MM.1S (cell line): ENCODE measurements around the gene ZBTB7A.

Source experiments
- DNase-seq: peaks from one replicate; pipeline ENCODE4 v3.0.0-alpha.2; 2015
- H2AFZ ChIP-seq: fragments of 300-600 bp; sonication (generic); 2 replicates; pipeline ENCODE4 v1.6.0; 2016; ENCODE audit warnings: antibody characterized with exemption, low read length
- H3F3A ChIP-seq: fragments of 300-600 bp; sonication (generic); 2 replicates; pipeline ENCODE4 v1.6.1; 2016; ENCODE audit warnings: mild to moderate bottlenecking, antibody characterized with exemption, low read length, moderate library complexity, mixed read lengths; ENCODE audit not compliant: insufficient read depth
- H3K27ac ChIP-seq: fragments of 300-600 bp; sonication (generic); 2 replicates; pipeline ENCODE4 v1.5.1; 2016; ENCODE audit warnings: mild to moderate bottlenecking, low read length
- H3K27me3 ChIP-seq: fragments of 300-600 bp; sonication (generic); replicated peaks from 2 replicates; pipeline ENCODE4 v1.6.0; 2016; ENCODE audit warnings: low read length; ENCODE audit not compliant: insufficient read depth
- H3K36me3 ChIP-seq: fragments of 300-600 bp; sonication (generic); replicated peaks from 2 replicates; pipeline ENCODE4 v1.6.1; 2016; ENCODE audit warnings: mild to moderate bottlenecking, low read length, mixed read lengths; ENCODE audit not compliant: insufficient read depth
- H3K4me1 ChIP-seq: fragments of 300-600 bp; sonication (generic); 2 replicates; pipeline ENCODE4 v1.6.1; 2016; ENCODE audit warnings: low read length, mixed read lengths
- H3K4me2 ChIP-seq: fragments of 300-600 bp; sonication (generic); 2 replicates; pipeline ENCODE4 v1.6.0; 2016; ENCODE audit warnings: low read depth, low read length
- H3K4me3 ChIP-seq: fragments of 300-600 bp; sonication (generic); 2 replicates; pipeline ENCODE4 v1.5.1; 2016; ENCODE audit warnings: low read length, mixed read lengths
- H3K79me2 ChIP-seq: fragments of 300-600 bp; sonication (generic); 2 replicates; pipeline ENCODE4 v1.6.1; 2016; ENCODE audit warnings: mixed run types, low read length, mixed read lengths
- H3K9ac ChIP-seq: fragments of 300-600 bp; sonication (generic); 2 replicates; pipeline ENCODE4 v1.6.1; 2016; ENCODE audit warnings: low read length, mixed read lengths
- H3K9me2 ChIP-seq: fragments of 300-600 bp; sonication (generic); replicated peaks from 2 replicates; pipeline ENCODE4 v1.6.1; 2016; ENCODE audit warnings: mild to moderate bottlenecking, low read length, mixed read lengths; ENCODE audit not compliant: insufficient read depth
- H3K9me3 ChIP-seq: fragments of 300-600 bp; sonication (generic); replicated peaks from 2 replicates; pipeline ENCODE4 v1.6.1; 2016; ENCODE audit warnings: mild to moderate bottlenecking, low read length, mixed read lengths; ENCODE audit not compliant: insufficient read depth
- H4K20me1 ChIP-seq: fragments of 300-600 bp; sonication (generic); 2 replicates; pipeline ENCODE4 v1.6.1; 2016; ENCODE audit warnings: mild to moderate bottlenecking, low read length, moderate library complexity, mixed read lengths; ENCODE audit not compliant: insufficient read depth
- EZH2 ChIP-seq: fragments of 300-600 bp; sonication (generic); optimal IDR thresholded peaks from 2 replicates; pipeline ENCODE3; 2017; ENCODE audit warnings: low read depth, mild to moderate bottlenecking, antibody characterized with exemption, low read length, mixed read lengths
- EZH2phosphoT487 ChIP-seq: fragments of 300-600 bp; sonication (generic); IDR thresholded peaks from 2 replicates; pipeline ENCODE4 v1.6.1; 2018; ENCODE audit warnings: antibody characterized with exemption, low read length
- TF ChIP-seq, protein P1 (sequence below): fragments of 300-600 bp; sonication (generic); IDR thresholded peaks from 2 replicates; pipeline ENCODE4 v1.5.1; 2016; ENCODE audit warnings: antibody characterized with exemption, low read length, mixed read lengths

Gene ZBTB7A

DNA sequence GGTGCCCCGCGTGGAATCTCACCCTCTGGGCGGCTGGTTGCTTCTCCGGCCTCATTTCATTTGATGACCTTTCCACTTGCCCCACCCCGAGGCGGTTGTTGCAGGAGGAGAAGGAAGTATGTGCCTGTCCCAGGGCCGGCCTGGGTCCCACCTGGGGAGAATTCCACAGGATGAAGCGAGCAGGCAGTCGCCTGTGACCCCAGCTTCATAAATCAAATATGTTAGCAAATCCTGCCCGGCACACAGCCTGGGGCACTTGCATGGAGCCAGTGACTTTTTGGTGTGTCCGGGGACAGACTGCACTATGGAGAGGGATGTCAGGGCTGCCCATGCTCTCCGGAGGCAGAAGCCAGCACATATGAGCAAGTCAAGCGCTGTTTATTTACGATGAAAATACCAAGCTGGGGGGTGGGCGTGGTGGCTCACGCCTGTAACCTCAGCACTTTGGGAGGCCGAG lies 19.7 kb upstream of the ZBTB7A start:
- H3K4me2 ChIP-seq: no peak overlapping the region

DNA sequence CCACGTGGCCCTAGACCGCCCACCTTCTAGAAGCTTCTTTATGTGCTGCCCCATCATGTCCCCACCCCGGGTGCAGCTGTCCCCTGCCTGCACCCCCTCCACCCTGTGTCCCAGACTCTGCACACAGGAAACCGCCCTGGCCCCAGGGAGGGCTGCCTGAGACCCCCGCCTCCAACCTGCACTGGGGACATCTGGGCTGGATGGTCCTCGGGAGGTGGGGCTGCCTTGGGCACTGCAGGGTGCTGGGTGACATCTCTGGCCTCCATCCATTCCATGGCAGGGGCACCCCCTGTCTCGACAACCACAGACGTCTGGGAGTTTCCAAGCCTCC lies 17.8 kb upstream of the ZBTB7A start:
- H3F3A ChIP-seq: no peaks in the 10 kb centered on the region
- TF ChIP-seq EZH2phosphoT487 (no peak), EZH2 (no peak)
- TF ChIP-seq, protein P1, sequence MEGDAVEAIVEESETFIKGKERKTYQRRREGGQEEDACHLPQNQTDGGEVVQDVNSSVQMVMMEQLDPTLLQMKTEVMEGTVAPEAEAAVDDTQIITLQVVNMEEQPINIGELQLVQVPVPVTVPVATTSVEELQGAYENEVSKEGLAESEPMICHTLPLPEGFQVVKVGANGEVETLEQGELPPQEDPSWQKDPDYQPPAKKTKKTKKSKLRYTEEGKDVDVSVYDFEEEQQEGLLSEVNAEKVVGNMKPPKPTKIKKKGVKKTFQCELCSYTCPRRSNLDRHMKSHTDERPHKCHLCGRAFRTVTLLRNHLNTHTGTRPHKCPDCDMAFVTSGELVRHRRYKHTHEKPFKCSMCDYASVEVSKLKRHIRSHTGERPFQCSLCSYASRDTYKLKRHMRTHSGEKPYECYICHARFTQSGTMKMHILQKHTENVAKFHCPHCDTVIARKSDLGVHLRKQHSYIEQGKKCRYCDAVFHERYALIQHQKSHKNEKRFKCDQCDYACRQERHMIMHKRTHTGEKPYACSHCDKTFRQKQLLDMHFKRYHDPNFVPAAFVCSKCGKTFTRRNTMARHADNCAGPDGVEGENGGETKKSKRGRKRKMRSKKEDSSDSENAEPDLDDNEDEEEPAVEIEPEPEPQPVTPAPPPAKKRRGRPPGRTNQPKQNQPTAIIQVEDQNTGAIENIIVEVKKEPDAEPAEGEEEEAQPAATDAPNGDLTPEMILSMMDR: no peak
- no peak for DNase-seq
- no peaks in the 10 kb centered on the region for H3K79me2 ChIP-seq
- H3K4me2 ChIP-seq: no peak overlapping the region
- H3K36me3 ChIP-seq: no peaks in the 10 kb centered on the region
- no peaks in the 10 kb centered on the region for H3K27me3 ChIP-seq
- H2AFZ ChIP-seq: no peak overlapping the region
- H3K4me1 ChIP-seq: peaks cover 3% of the 10 kb centered on the region; the same call in 1 of the 2 replicates
- H3K4me3 ChIP-seq: no peak overlapping the region
- H3K9me3 ChIP-seq: no peaks in the 10 kb centered on the region
- H3K27ac ChIP-seq: no peak overlapping the region
- H4K20me1 ChIP-seq: no peaks in the 10 kb centered on the region
- H3K9ac ChIP-seq: no peak overlapping the region
- no peaks in the 10 kb centered on the region for H3K9me2 ChIP-seq

More for the DNA sequence above, 19.7 kb upstream of the ZBTB7A start:
- Histone ChIP-seq H3K79me2 (no peaks in the 10 kb centered on the region), H3K36me3 (no peaks in the 10 kb centered on the region), H3F3A (no peaks in the 10 kb centered on the region), H3K27me3 (no peaks in the 10 kb centered on the region), H3K9ac (no peak overlapping the region), H3K9me2 (no peaks in the 10 kb centered on the region), H3K27ac (no peak overlapping the region), H3K9me3 (no peaks in the 10 kb centered on the region), H2AFZ (no peak overlapping the region), H3K4me3 (no peak overlapping the region), H3K4me1 (peaks cover 3% of the 10 kb centered on the region; the same call in 1 of the 2 replicates), H4K20me1 (no peaks in the 10 kb centered on the region)
- no peak for TF ChIP-seq EZH2phosphoT487
- TF ChIP-seq, protein P1: no peak
- TF ChIP-seq EZH2: no peak
- DNase-seq: no peak

DNA sequence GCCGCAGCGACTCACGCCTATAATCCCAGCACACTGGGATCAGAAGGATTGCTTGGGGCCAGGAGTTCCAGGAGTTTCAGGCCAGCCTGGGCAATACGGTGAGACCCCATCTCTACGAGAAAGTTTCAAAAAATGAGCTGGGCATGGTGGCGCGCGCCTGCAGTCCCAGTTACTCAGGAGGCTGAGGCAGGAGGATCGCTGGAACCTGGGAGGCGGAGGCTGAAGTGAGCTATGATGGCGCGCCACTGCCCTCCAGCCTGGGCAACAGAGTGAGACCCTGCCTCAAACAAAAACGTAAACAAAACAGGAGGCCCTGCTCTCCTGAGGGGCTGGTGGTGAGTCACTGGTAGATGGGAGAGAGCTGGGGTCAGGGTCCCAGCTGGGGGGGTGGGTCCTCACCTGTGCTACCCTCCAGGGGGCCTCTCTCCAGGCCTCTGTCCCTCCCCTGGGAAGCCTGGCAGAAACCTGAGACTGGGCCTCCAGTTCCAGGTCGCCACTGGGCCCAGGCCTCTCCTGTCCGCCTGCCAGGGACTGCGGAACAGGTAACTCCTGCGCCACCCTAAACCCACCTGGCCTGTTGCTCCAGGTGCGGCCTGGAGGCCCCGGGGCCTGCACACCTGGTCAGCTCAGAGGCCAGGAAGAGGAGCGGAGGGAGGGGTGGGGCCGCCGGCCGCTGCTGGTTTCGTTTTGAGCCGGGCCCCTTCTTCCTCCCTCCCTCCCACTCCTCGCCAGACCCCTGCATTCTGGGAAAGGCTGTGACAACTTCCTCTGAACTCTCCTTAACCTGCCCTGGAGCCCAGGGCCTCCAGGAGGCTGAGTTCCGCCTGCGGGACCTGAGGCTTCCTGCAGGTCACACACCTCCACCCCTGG lies 17.2 kb upstream of the ZBTB7A start:
- Histone ChIP-seq H3K4me3 (no peak overlapping the region), H3K9ac (no peak overlapping the region), H3K9me3 (no peaks in the 10 kb centered on the region), H3K79me2 (no peaks in the 10 kb centered on the region), H3K36me3 (no peaks in the 10 kb centered on the region), H3K27ac (no peak overlapping the region), H3K9me2 (no peaks in the 10 kb centered on the region), H3K4me2 (no peak overlapping the region), H4K20me1 (no peaks in the 10 kb centered on the region), H3K27me3 (no peaks in the 10 kb centered on the region), H3K4me1 (peaks cover 3% of the 10 kb centered on the region; the same call in 1 of the 2 replicates), H2AFZ (peak overlapping the region; percentile 24; the same call in 1 of the 2 replicates), H3F3A (no peaks in the 10 kb centered on the region)
- no peak for TF ChIP-seq EZH2phosphoT487
- no peak for TF ChIP-seq EZH2
- TF ChIP-seq, protein P1: no peak
- no peak for DNase-seq
